Medulla oblongata (tissue), 1 donor: ENCODE data around the gene NUP210.
A peak's percentile ranks its signal among the peaks of the same experiment; 100 is the strongest.
"Not testable (repeated sequence)": the region's sequence is repeated elsewhere in the genome, so short reads cannot be mapped to it uniquely, and the experiment has no call there.

ENCODE experiments used
- DNase-seq: peaks from one replicate; pipeline ENCODE4 v3.0.0-alpha.2; 2015; ENCODE audit errors: extremely low spot score

The NUP210 gene

GRCh38 chr3:13420045-13420830, at the start of gene NUP210:
TSS of gene NUP210 (minus strand) at chr3:13420322. CDS start at chr3:13420226, 96 bp downstream.
- DNase-seq: peak; percentile 31

DNA sequence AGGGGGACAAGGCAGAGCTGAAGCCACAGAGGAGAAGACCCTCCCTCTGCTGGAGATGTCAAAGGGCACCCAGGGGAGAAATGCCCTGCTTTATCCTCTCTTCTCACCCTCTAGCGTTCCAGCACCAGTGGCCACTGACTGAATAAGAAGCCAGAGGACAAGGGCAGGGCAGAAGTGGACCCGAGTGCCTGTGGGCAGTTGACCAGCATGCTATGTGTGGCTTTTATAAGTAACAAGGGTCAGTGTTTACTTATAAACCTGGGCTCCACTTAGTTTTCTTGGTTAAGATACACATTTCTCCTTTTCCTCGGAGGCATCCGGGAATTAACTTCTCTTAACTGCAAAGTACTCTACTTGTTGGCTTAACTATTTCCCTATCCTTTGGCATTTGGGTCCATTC, 46.7 kb upstream of the NUP210 start:
- DNase-seq: no peak

DNA sequence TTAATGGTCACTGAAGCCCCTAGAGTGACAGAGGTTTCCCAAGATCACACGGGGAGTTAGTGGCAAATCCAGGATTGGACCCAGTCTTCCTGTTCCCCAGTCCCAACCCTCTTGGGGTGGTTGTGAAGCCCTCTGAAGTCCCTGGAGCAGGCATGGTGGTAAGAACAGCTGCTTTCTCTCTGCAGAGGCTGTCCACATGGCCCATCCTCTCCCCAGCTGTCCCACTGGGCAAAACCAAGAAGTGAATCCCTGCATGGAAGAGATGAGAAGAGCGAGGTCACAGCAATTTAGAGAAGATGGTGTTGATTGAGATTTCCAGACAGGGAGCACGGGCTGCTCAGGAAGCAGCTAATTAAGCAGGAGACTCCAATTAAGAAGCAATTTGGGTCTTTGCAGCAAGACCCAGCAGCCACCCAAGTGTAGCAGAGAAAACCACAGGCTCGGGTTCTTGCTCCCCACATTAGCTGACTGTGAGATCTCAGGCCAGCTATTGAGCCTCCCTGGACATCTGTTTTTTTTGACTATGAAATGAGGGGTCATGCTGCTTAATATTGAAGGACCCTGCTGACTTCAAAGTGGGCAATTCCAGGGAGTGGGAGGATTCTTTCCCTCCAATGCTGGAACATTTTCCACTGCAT, 45.2 kb upstream of the NUP210 start:
- no peak for DNase-seq

DNA sequence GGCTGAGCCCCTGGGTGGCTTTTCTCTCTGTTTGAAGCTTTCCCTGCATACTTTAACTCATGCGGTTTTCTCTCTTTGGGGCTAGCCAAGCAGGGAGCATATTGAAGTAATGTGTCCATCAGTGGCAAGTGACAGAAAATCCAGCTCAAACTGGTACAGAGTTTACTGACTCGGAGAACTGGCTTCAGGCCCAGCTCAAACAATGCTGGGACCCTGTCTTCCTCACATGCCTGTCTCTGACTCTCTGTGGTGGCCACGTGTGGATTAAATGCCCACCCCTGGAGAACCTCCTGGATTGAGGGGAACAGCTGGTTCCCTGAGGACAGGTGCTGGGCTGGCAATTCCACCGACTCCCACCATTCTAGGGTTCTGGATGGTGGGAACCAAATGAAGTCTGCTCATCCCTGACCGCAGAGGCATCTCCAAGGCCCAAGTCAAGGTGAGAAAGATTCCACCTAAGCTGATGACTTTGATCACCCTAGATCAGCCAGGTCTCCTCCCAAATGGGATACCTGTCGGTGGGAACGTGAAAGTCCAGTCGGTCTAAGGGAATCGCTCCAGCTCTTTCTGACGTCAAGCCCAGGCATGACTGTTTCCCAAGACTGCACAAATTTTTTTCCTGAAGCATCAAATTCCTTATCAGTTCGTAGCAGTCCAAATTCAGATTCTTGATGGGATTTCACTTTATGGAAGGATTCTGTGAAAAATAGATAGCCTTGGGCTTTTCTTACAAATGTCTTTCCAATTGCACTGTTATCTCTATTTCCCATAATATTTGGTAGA, 43.7 kb upstream of the NUP210 start:
- peak; percentile 62 for DNase-seq

- DNase-seq: no peak
Observed at GRCh38 chr3:13462822-13463221, 42.7 kb upstream of the NUP210 start.

DNA sequence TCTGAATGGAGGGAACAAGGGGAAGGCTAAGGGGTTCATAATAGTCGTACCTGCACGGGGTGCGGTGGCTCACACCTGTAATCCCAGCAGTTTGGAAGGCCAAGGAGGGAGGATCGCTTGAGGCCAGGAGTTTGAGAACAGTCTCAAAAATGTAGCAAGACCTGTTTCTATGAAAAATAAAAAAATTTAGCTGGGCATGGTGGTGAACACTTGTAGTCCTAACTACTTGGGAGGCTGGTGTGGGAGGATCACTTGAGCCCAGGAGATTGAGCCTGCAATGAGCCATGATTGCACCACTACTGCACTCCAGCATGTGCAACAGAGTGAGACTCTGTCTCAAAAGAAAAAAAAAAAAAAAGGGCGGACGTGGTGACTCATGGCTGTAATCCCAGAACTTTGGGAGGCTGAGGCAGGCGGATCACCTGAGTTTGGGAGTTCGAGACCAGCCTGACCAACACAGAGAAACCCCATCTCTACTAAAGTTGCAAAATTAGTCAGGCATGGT, 42.1 kb upstream of the NUP210 start:
- DNase-seq: no peak

- no peak for DNase-seq
Observed at GRCh38 chr3:13461169-13462124, 41.3 kb upstream of the NUP210 start.

DNA sequence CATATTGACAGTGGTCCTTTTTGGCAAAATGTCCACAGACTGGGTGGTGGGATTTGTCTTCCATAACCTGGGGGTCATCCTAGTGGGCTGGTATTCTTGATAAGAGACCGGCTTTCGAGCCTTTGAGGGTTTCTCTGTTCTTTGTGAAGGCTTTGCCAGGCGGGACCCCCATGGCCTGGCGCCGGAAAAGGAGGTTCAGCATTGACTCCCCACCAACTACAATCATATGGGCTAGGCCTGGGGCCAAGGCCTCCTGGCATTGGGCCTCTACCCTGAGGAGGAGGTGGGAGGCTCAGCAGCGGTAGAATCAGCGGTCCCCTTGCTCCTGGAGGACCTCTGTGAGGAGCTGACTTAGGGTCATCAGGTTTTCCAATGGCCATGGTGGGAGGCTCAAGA, 40.2 kb upstream of the NUP210 start:
- no peak for DNase-seq

DNA sequence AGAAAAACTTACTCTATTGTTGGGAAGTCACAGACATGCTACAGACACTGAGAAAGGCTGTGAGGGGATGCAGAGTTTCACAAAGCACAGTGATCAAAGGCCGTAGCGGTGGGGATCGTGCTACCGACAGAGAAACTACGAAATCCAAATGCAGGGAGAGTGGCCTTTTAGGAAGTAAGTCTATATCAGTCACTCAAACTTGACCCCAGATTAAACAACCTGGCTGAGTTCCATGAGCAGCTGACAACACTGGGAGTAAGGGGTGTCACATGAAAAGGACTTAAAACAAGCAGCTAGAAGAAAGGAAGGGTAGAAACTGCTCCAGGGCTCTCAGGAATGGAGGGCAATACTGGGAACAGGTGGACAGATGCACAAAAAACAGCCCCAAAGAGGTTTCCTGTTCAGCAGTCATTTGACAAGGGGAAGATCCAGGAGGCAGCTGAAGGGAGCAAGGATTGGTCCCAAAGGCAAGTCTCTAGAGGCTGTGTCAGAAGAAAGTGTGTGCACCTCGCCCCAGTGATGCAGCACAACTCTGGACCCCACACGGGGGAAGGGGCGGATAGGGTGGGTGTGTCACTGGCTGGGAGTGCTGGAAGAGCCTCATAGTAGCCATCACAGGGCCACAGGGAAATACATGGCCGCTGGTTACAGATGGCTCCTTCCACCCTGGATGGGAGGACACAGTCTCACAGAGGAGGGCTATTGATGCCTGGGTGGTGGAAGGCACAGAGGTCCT, 39.7 kb upstream of the NUP210 start:
- no peak for DNase-seq

DNA sequence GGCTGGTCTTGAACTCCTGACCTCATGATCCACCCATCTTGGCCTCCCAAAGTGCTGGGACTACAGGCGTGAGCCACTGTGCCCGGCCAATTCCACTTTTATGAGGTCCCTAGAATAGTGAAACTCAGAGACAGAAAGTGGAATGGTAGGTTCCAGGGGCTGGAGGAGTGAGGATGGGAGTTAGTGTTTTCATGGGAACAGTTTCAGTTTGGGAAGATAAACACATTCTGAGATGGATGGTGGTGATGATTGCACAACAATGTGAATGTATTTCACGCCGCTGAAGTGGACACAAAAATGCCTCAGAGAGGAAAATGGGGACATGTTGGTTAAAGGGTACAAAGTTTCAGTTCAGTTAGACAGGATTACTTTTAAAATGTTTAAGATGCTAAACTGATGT, 37.5 kb upstream of the NUP210 start:
- no peak for DNase-seq

- DNase-seq: no peak
Observed at GRCh38 chr3:13455644-13456043, 35.5 kb upstream of the NUP210 start.

- peak; percentile 94 for DNase-seq
Observed at GRCh38 chr3:13452490-13453335, 32.6 kb upstream of the NUP210 start.

- no peak for DNase-seq
Observed at GRCh38 chr3:13451301-13451673, 31.2 kb upstream of the NUP210 start.

DNA sequence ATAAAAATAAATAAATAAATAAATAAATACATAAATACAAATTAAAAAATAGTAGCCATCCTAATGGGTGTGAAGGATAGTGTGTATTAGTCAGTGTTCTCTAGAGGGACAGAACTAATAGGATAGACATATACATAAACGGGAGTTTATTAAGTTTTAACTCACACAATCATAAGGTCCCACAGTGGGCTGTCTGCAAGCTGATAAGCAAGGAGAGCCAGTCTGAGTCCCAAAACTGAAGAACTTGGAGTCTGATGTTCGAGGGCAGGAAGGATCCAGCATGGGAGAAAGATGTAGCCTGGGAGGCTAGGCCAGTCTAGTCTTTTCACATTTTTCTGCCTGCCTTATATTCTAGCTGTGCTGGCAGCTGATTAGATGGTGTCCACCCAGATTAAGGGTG, 22.8 kb upstream of the NUP210 start:
- not testable (repeated sequence) for DNase-seq

DNA sequence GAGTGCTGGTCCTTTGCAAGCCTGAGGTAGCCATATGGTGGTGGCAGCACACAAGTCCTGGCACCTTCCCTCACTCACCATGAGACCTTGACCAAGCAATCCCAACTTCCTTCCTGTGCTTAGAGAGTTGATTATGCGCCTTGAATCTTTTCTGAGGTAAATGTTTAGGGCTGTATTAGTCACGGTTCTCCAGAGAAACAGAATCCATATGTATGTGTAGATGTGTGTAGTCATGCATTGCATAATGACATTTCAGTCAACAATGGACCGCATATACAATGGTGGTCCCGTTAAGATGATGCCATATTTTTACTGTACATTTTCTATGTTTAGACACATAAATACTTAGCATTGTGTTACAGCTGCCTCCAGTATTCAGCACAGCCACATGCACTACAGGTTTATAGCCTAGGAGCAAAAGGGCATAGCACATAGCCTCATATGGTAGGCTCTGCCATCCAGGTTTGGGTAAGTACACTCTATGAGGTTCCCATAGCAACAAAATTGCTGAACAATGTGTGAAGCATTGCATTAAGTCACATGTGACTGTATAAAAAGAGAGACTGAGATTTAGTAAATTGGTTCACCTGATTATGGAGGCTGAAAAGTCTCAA, 20.2 kb upstream of the NUP210 start:
- DNase-seq: no peak

GRCh38 chr3:13436213-13436612, 16.1 kb upstream of the NUP210 start:
- not testable (repeated sequence) for DNase-seq

DNA sequence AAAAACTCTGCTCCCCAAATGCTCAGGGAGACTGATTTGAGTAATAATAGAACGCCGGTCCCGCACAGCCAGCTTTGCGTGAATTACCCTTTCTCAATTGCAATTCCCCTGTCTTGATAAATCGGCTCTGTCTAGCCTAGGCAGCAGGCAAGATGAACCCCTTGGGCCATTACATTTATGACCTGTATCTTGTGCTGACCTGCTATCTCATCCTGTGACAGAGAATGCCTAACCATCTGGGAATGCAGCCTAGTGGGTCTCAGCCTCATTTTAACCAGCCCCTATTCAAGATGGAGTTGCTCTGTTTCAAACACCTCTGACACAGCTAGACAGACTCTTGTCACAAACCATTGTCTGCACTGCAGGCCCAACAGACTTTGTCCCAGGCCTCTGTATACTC, 13.8 kb upstream of the NUP210 start:
- DNase-seq: no peak

DNA sequence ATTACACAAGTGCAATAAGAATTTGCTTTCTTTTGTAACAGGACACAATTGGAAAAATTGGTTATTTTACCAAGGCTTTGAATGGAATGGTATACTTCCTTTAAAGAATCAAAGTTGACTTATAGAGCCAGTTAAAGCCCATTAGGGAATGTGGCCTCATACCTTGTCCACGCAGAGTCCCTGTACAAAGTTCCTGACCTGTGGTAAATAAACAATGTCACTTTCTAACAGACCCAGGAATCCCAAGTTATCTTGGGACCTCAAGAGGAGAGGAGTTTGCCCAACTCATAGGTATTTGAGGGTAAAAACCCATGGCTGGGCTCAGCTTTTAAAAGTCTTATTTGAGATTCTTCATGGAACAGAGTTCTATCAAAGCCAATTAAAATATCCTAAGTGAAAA, 12.0 kb upstream of the NUP210 start:
- no peak for DNase-seq

DNA sequence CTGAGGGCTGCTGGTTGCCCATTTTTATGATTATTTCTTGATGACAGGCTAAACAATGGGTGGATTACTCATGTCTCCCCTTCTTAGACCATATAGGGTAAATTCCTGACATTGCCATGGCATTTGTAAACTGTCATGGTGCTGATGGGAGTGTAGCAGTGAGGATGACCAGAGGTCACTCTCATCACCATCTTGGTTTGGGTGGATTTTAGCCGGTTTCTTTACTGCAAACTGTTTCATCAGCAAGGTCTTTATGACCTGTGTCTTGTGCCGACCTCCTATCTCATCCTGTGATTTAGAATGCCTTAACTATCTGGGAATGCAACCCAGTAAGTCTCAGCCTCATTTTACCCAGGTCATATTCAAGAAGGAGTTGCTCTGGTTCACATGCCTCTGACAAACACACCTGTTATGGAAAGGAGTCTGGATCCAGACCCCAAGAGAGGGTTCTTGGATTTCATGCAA, 10.3 kb upstream of the NUP210 start:
- DNase-seq: not testable (repeated sequence)
